GM23338 (cell line): ENCODE measurements around the gene FHL1. TPM values are rescaled to one million over a fixed set of nuclear protein-coding genes. Genes with fewer than 3 reads are reported as not detected.

Experiments
- ATAC-seq: fragments of 200-7000 bp; cut with Tn5 transposase; 3 replicates; pipeline ENCODE4 v1.9.1; 2020
- DNase-seq: peaks from one replicate; pipeline ENCODE4 v3.0.0-alpha.2; 2015; ENCODE audit warnings: low spot score
- H2AFZ ChIP-seq: fragments of 200-600 bp; sonication (generic); 2 replicates; pipeline ENCODE4 v1.8.0; 2016; ENCODE audit warnings: antibody characterized with exemption, mild to moderate bottlenecking, moderate library complexity
- H3F3A ChIP-seq: fragments of 200-600 bp; sonication (generic); replicated peaks from 2 replicates; pipeline ENCODE4 v1.8.0; 2017; ENCODE audit warnings: antibody characterized with exemption, mixed run types, low read depth
- H3K27ac ChIP-seq: fragments of 200-600 bp; sonication (generic); 2 replicates; pipeline ENCODE4 v1.6.1; 2016; ENCODE audit warnings: low read depth
- H3K27me3 ChIP-seq: fragments of 200-600 bp; sonication (generic); 2 replicates; pipeline ENCODE4 v1.8.0; 2016; ENCODE audit warnings: mild to moderate bottlenecking, mixed run types, moderate library complexity; ENCODE audit not compliant: insufficient read depth
- H3K36me3 ChIP-seq: fragments of 200-600 bp; sonication (generic); 2 replicates; pipeline ENCODE4 v1.8.0; 2016; ENCODE audit warnings: mild to moderate bottlenecking; ENCODE audit not compliant: insufficient read depth
- H3K4me1 ChIP-seq: fragments of 200-600 bp; sonication (generic); 2 replicates; pipeline ENCODE4 v1.8.0; 2016; ENCODE audit warnings: mild to moderate bottlenecking, moderate library complexity; ENCODE audit not compliant: insufficient read depth
- H3K4me2 ChIP-seq: fragments of 200-600 bp; sonication (generic); 2 replicates; pipeline ENCODE4 v1.7.1; 2017; ENCODE audit warnings: mixed run types
- H3K4me3 ChIP-seq: fragments of 200-600 bp; sonication (generic); 2 replicates; pipeline ENCODE4 v1.6.1; 2016; ENCODE audit warnings: mixed run types
- H3K79me2 ChIP-seq: fragments of 200-600 bp; sonication (generic); replicated peaks from 2 replicates; pipeline ENCODE4 v1.8.0; 2017; ENCODE audit warnings: mild to moderate bottlenecking; ENCODE audit not compliant: insufficient read depth
- H3K9me2 ChIP-seq: fragments of 200-600 bp; sonication (generic); 2 replicates; pipeline ENCODE4 v1.8.0; 2017; ENCODE audit not compliant: insufficient read depth
- H4K20me1 ChIP-seq: fragments of 200-600 bp; sonication (generic); replicated peaks from 2 replicates; pipeline ENCODE4 v1.8.0; 2017; ENCODE audit warnings: mild to moderate bottlenecking; ENCODE audit not compliant: insufficient read depth
- H3K27ac Mint-ChIP-seq: 2 replicates; pipeline ENCODE4 v1.8.0; 2020; ENCODE audit warnings: inconsistent platforms, mild to moderate bottlenecking, moderate library complexity, mixed read lengths
- H3K27me3 Mint-ChIP-seq: 3 replicates; pipeline ENCODE4 v1.8.0; 2022; ENCODE audit warnings: low read depth, mild to moderate bottlenecking, moderate library complexity, mixed read lengths, inconsistent platforms; ENCODE audit not compliant: insufficient read depth, poor library complexity
- H3K36me3 Mint-ChIP-seq: 3 replicates; pipeline ENCODE4 v1.8.0; 2021; ENCODE audit warnings: low read depth, mild to moderate bottlenecking, inconsistent platforms, moderate library complexity, mixed read lengths
- H3K4me1 Mint-ChIP-seq: 3 replicates; pipeline ENCODE4 v1.8.0; 2020; ENCODE audit warnings: mild to moderate bottlenecking, inconsistent platforms, mixed read lengths
- H3K4me3 Mint-ChIP-seq: 3 replicates; pipeline ENCODE4 v1.8.0; 2021; ENCODE audit warnings: moderate library complexity, mild to moderate bottlenecking, inconsistent platforms, mixed read lengths
- H3K9me3 Mint-ChIP-seq: 3 replicates; pipeline ENCODE4 v1.8.0; 2020; ENCODE audit warnings: moderate library complexity, mild to moderate bottlenecking, inconsistent platforms, mixed read lengths
- CREB1 ChIP-seq: fragments of 250-450 bp; sonication (Bioruptor Pico); IDR thresholded peaks from 2 replicates; pipeline ENCODE4 v1.5.0; 2020; ENCODE audit warnings: low read depth, mild to moderate bottlenecking, moderate library complexity
- EZH2phosphoT487 ChIP-seq: fragments of 200-600 bp; sonication (generic); IDR thresholded peaks from one replicate; pipeline ENCODE4 v1.8.1; 2018; ENCODE audit warnings: antibody characterized with exemption; ENCODE audit not compliant: unreplicated experiment
- NANOG ChIP-seq: IDR thresholded peaks from 2 replicates; pipeline ENCODE4 v1.6.1; 2016; ENCODE audit warnings: antibody characterized with exemption, borderline replicate concordance
- POLR2AphosphoS5 ChIP-seq: IDR thresholded peaks from 2 replicates; pipeline ENCODE4 v1.6.1; 2016; ENCODE audit warnings: antibody characterized with exemption, low read depth
- ZNF462 ChIP-seq: fragments of 250-450 bp; sonication (Bioruptor Pico); IDR thresholded peaks from 2 replicates; pipeline ENCODE4 v1.5.0; 2020; ENCODE audit warnings: mild to moderate bottlenecking, moderate library complexity
- polyA plus RNA-seq: library from polyadenylated mRNA; unstranded; fragments of >200 nt; fragmentation: Nextera tagmentation; extraction: Ambion mirVana; gene quantifications from 2 replicates; pipeline ENCODE4 v1.2.1, GENCODE V29; 2016
- total RNA-seq: library from RNA; depleted of rRNA; stranded (reverse); fragments of >200 nt; shearing (Covaris generic); gene quantifications from 2 replicates; pipeline ENCODE4 v1.2.3, GENCODE V29; 2014

The FHL1 gene
- total and polyA plus RNA-seq, 2 experiments from 2014 or later: 47.9 to 60.4 TPM

GRCh38 chrX:136148391-136148790 is 1.1 kb downstream of the FHL1 start:
- Histone ChIP-seq H4K20me1 (no peaks in the 10 kb centered on the region; the same call in 1 of the 2 replicates), H3K27me3 (peaks cover 23% of the 10 kb centered on the region), H2AFZ (no peak overlapping the region), H3K4me3 (peak overlapping the region; percentile 59), H3K36me3 (no peaks in the 10 kb centered on the region), H3K79me2 (peaks cover 47% of the 10 kb centered on the region), H3F3A (no peaks in the 10 kb centered on the region), H3K4me1 (peaks cover 7% of the 10 kb centered on the region), H3K27ac (no peak overlapping the region), H3K9me2 (no peaks in the 10 kb centered on the region), H3K4me2 (peak overlapping the region; percentile 80)
- DNase-seq: peak; percentile 17
- Mint-ChIP-seq H3K9me3 (peaks cover 3% of the 10 kb centered on the region; the same call in 1 of the 3 replicates), H3K27me3 (peaks cover 18% of the 10 kb centered on the region), H3K36me3 (no peaks in the 10 kb centered on the region), H3K27ac (no peak overlapping the region), H3K4me1 (peaks cover 14% of the 10 kb centered on the region), H3K4me3 (peak overlapping the region; percentile 75)
- TF ChIP-seq CREB1 (CRISPR knock-in tag): no peak
- ATAC-seq: peak; percentile 25

GRCh38 chrX:136154998-136155397 is 7.7 kb downstream of the FHL1 start:
- Histone ChIP-seq H3K36me3 (no peaks in the 10 kb centered on the region), H3F3A (no peaks in the 10 kb centered on the region), H3K27me3 (no peaks in the 10 kb centered on the region), H3K9me2 (no peaks in the 10 kb centered on the region), H4K20me1 (no peaks in the 10 kb centered on the region; the same call in 1 of the 2 replicates), H3K79me2 (peaks cover 75% of the 10 kb centered on the region), H2AFZ (no peak overlapping the region), H3K4me2 (no peak overlapping the region), H3K4me1 (peaks cover 5% of the 10 kb centered on the region), H3K4me3 (no peak overlapping the region), H3K27ac (no peak overlapping the region)
- no peak overlapping the region for H3K4me3 Mint-ChIP-seq
- no peaks in the 10 kb centered on the region for H3K27me3 Mint-ChIP-seq
- H3K36me3 Mint-ChIP-seq: no peaks in the 10 kb centered on the region
- TF ChIP-seq EZH2phosphoT487: no peak
- H3K9me3 Mint-ChIP-seq: no peaks in the 10 kb centered on the region
- DNase-seq (no peak), ATAC-seq (no peak)
- H3K4me1 Mint-ChIP-seq: peaks cover 3% of the 10 kb centered on the region; the same call in 2 of the 3 replicates
- H3K27ac Mint-ChIP-seq: peak overlapping the region; percentile 42; the same call in 1 of the 2 replicates

- peaks cover 70% of the 10 kb centered on the region for H3K79me2 ChIP-seq
- H3K4me2 ChIP-seq: no peak overlapping the region
- H3K36me3 Mint-ChIP-seq: no peaks in the 10 kb centered on the region
Measured at GRCh38 chrX:136156560-136157117, 9.3 kb downstream of the FHL1 start.

DNA sequence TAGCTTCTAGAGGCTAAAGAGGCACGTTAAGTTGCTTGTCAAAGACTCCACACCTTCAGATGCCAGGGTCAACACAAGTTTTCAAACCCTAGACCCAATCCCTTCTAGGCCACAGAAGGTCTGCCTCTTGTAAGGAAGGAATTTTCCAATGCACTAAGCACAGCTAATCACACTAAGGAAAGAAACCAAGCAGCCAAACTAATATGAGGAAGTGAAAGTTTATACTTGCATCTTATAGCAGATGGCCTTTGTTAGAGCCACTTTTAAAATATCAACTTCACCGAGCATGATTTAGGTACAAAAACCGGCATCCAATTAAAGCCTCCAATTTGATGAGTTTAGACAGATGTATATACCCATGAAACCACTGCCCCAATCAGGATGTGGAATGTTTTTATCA is 9.9 kb downstream of the FHL1 start:
- Mint-ChIP-seq H3K27me3 (no peaks in the 10 kb centered on the region), H3K36me3 (no peaks in the 10 kb centered on the region), H3K4me1 (no peaks in the 10 kb centered on the region; the same call in 2 of the 3 replicates), H3K27ac (peak overlapping the region; percentile 48; the same call in 1 of the 2 replicates), H3K4me3 (no peak overlapping the region), H3K9me3 (no peaks in the 10 kb centered on the region)
- Histone ChIP-seq H3K27ac (no peak overlapping the region), H3K4me2 (no peak overlapping the region), H3F3A (no peaks in the 10 kb centered on the region), H3K4me1 (peaks cover 5% of the 10 kb centered on the region; the same call in 1 of the 2 replicates), H3K4me3 (no peak overlapping the region), H4K20me1 (no peaks in the 10 kb centered on the region; the same call in 1 of the 2 replicates), H2AFZ (no peak overlapping the region), H3K27me3 (no peaks in the 10 kb centered on the region), H3K36me3 (no peaks in the 10 kb centered on the region), H3K9me2 (no peaks in the 10 kb centered on the region), H3K79me2 (peaks cover 66% of the 10 kb centered on the region)
- DNase-seq: no peak
- ATAC-seq: no peak
- no peak for TF ChIP-seq CREB1 (CRISPR knock-in tag)
- no peak for TF ChIP-seq ZNF462 (CRISPR knock-in tag)
- TF ChIP-seq EZH2phosphoT487: no peak

More at GRCh38 chrX:136156560-136157117, 9.3 kb downstream of the FHL1 start:
- H3K27me3 Mint-ChIP-seq: no peaks in the 10 kb centered on the region
- Histone ChIP-seq H3K4me3 (no peak overlapping the region), H4K20me1 (no peaks in the 10 kb centered on the region; the same call in 1 of the 2 replicates), H3F3A (no peaks in the 10 kb centered on the region), H3K9me2 (no peaks in the 10 kb centered on the region), H3K36me3 (no peaks in the 10 kb centered on the region), H3K27ac (no peak overlapping the region), H2AFZ (no peak overlapping the region), H3K27me3 (no peaks in the 10 kb centered on the region), H3K4me1 (peaks cover 5% of the 10 kb centered on the region; the same call in 1 of the 2 replicates)
- ATAC-seq (no peak), DNase-seq (no peak)
- peak overlapping the region; percentile 48; the same call in 1 of the 2 replicates for H3K27ac Mint-ChIP-seq
- H3K9me3 Mint-ChIP-seq: no peaks in the 10 kb centered on the region
- H3K4me1 Mint-ChIP-seq: no peaks in the 10 kb centered on the region; the same call in 2 of the 3 replicates
- no peak for TF ChIP-seq NANOG
- no peak for TF ChIP-seq POLR2AphosphoS5
- no peak overlapping the region for H3K4me3 Mint-ChIP-seq
